A549 treated with AZD9567 at 1 μM for 4 hours (cell line): ENCODE data around the gene RBM11. TPM values are rescaled to one million over a fixed set of nuclear protein-coding genes. Genes with fewer than 3 reads are reported as not detected.

Experiments
- total RNA-seq: library from RNA; stranded (reverse); fragments of 200-300 nt; extraction: Qiagen RNA extraction; gene quantifications from 5 replicates; pipeline ENCODE4 v1.2.3, GENCODE V29; 2022; ENCODE audit not compliant: insufficient read depth

Gene RBM11
- 0.14 TPM in 2 of 5 replicates, not detected in the others for total RNA-seq

GRCh38 chr21:14215971-14216641 lies at the start of gene RBM11:
Gene RBM11, plus strand, starts transcription at chr21:14216157. Its CDS starts 30 bp downstream, at chr21:14216187.

GRCh38 chr21:14210738-14211137 lies 5.2 kb upstream of the RBM11 start, which contains the start of gene LIPI:
Gene LIPI, minus strand, starts transcription at chr21:14210955. Its CDS starts 110 bp downstream, at chr21:14210845.

Other genes with a start within 250 kb of the RBM11 start
- gene LIPI, start 5.2 kb upstream of the RBM11 start, total RNA-seq, result not detected in 5 replicates
- gene HSPA13, start 167.0 kb downstream of the RBM11 start, total RNA-seq, result 11.0 to 18.0 TPM (median 15.8 TPM) in 5 replicates